Measurements from ENCODE around the gene CPN1.

The CPN1 gene

DNA sequence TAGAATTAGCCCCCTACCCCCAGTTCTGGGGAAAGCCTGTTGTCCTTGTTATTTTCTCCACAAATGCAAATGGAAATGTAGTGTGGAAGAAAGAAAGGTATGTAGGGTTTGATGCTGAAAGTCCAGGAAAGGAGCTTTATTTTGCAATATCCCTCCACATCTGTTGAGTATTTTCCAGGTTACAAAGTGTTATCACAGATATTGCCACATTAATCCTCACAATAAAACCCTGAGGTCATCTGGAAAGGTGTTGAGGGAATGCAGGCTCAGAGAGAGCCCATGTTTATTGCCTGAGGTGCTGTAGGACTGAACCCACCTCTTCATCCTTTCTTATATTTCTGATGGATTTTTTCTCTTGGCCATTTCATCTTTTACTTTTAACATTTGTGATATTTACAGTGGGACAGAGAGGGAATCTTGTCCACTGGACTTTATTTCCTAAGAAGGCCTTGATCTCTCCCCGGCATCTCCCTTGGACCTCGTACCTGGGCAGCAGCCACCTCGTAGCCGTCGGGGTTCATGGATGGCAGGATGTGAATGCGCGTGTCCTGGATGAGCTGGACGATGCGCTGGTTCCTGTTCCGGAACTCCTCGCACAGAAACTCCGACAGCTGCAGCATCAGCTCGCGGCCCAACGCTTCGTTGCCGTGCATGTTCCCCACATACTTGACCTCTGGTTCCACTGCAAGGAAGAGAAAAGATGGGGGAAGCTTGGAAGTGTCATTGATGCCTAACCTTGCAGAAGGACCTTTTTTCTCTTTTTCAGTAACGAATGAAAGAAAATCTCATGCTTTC lies 6.0 kb downstream of the CPN1 start:
- DNase-seq = no peak

- no peak for DNase-seq
Observed at GRCh38 chr10:100072514-100072913, 9.2 kb downstream of the CPN1 start.

- no peak for DNase-seq
Observed at GRCh38 chr10:100071529-100071928, 10.1 kb downstream of the CPN1 start.

DNA sequence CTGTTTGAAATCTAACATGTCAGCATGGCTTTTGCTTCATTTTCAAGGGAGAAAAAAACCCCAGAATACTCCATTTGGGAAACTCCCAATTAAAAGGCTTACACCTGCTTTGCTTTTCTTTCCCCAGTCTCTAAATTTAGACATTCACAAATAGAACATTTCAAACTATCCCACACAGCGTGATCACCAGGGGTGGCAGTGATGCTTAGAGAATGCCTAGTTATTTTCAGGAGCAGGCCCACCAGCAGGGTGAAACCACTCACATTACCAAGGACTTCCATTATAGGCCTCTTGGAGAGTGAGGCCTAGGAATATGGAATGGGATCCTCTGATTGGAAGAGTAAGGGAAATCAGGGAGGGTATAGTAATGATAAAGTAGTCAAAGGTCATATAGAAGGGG lies 14.2 kb downstream of the CPN1 start:
- DNase-seq = no peak

DNA sequence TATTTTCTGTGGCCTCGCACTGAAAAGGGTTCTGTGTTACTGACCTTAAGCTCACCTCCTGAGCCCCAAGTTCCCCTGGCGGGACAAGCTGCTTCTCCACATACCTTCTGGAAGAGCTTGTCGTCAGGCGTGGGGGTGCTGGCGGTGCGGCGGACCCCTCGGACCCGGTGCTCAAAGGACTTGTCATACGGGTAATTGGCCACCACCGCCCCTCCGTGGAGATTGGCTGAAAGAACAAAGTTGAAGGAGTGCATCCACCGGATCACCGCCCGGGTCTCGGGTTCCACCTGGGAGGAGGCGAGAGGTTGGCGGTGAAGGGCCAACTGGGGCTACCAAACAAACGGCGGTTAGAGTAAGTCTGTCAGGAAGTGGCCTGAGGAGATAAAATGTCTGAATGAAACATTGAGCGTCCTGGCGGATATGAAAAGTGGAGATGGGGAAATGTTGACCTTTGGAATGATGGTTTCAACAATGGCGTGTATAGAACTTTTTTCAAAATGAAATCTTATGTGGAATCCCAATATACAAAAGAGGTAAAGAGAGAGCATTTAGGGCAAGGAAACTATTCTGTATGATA lies 16.5 kb downstream of the CPN1 start:
- DNase-seq = no peak

GRCh38 chr10:100061401-100061800 lies 20.3 kb downstream of the CPN1 start:
- DNase-seq = no peak

DNA sequence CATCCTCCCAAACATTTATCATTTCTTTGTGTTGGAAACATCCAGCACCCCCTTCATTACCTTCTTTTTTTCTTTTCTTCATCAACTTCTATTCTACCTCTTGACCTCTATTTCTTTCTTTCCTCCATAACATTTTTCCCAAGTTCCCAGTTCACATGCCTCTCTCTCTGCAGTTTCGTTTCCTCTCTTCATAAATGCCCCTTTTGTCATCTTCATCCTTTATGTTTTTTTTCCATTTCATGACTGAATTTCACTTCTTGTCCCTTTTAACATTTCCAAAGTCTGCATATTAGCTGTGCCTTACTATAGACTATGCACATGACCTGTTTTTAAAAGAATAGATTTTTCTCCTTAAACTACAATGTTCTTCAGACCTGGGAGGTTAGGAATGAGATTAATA lies 23.7 kb downstream of the CPN1 start:
- DNase-seq = no peak

GRCh38 chr10:100053686-100054460 lies 27.8 kb downstream of the CPN1 start:
- no peak for DNase-seq

- peak; percentile 71 for DNase-seq
Observed at GRCh38 chr10:100046021-100046486, 35.6 kb downstream of the CPN1 start.

GRCh38 chr10:100045592-100045991 lies 36.1 kb downstream of the CPN1 start:
- no peak for DNase-seq

- no peak for DNase-seq
Observed at GRCh38 chr10:100043796-100044195, 37.9 kb downstream of the CPN1 start.

GRCh38 chr10:100043344-100043743 lies 38.3 kb downstream of the CPN1 start:
- DNase-seq = no peak

GRCh38 chr10:100041306-100042002 lies 40.2 kb downstream of the CPN1 start:
- DNase-seq = no peak

- no peak for DNase-seq
Observed at GRCh38 chr10:100038561-100039071, 43.1 kb downstream of the CPN1 start.

GRCh38 chr10:100037758-100038315 lies 43.8 kb downstream of the CPN1 start:
- DNase-seq = no peak

DNA sequence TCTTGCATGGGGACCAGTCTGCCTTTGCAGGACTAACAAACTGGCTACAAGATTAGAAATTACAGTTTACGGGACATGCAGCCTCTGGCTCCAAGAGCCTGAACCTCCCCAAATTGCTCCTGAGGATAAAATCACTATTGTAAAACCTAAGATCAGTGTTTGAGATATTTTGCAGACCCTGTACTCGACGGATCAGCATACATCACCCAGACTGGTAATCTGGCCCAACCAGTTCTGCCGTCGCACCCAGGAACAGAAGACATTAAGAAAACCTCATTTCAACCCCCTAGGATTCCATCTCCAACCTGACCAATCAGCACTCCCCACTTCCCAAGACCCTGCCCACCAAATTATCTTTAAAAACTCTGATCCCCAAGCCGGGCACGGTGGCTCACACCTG lies 44.8 kb downstream of the CPN1 start:
- no peak for DNase-seq

DNA sequence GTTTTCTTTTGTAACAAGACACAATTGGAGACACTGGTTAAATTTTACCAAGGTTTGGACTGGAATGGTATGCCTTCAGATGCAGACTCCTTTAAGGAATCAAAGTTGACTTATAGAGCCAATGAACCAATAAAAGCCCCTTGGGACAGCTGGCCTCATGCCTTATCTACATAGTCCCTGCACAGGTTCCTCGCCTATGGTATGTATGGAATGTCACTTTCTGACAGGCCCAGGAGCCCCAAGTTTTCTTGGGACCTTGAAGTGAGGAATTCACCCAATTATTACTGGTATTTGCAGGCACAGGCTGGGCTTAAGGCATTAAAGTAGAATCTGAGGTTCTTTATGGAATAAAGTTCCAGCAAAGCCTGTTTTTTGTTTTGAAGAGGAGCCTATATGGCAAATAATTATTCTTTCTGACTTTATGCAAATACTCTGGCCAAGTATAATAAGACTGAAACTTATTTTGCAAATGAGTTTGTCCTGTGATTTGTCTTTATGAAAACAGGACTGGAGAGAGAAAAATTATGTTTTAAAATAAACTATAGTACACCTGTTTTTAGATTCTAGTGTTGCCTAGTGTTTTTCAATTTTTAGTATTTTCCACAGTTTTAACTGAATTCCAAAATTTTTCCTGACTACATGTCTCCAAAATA lies 47.8 kb downstream of the CPN1 start:
- DNase-seq = no peak

GRCh38 chr10:100027416-100027815 lies 54.3 kb downstream of the CPN1 start:
- DNase-seq = no peak

DNA sequence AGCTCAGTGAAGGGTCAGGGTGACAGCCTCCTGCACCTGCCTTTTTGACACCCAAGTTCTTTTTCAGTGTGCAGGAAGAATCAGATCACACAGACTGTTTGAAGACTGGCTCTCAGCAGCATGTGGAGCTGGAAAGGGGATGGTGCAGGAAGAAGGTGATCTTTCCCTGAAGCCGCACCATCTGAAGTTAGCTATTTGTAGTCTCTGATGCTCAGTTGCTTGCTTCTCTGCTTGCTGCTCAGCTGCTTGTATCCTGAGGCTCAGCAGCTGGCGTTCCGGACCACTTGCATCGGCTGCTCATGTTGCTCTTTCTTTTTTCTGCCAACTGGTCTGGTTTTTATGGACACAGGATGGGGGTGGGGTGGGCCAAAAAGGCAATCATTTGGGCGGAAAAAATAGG lies 56.1 kb downstream of the CPN1 start:
- no peak for DNase-seq

DNA sequence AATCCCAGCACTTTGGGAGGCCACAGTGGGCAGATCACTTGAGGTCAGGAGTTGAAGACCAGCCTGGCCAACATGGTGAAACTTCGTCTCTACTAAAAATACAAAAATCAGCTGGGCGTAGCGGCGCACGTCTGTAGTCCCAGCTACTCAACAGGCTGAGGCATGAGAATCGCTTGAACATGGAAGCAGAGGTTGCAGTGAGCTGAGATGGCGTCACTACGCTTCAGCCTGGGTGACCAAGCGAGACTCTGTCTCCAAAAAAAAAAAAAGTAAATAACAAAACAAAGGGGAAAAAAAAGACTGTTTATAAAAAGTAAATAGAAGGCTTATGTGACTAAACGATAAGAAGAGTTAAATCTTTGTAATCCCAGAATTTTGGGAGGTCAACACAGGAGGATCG lies 56.9 kb downstream of the CPN1 start:
- no peak for DNase-seq

- DNase-seq = no peak
Observed at GRCh38 chr10:100022403-100022802, 59.3 kb downstream of the CPN1 start.

- DNase-seq = no peak
Observed at GRCh38 chr10:100021322-100021721, 60.3 kb downstream of the CPN1 start.

Measured in CD4-positive, alpha-beta T cell treated with Interleukin-17A for 1 hour (primary cell).